ENCODE results near the gene ELL.

GRCh38 chr19:18522124-18522861 lies 423 bp upstream of the ELL start:
- TF ChIP-seq GATA3 (IDR thresholded peaks at IDR 0.05; ENCODE audit: low read depth, low read length) (no peak), GATA2 (IDR thresholded peaks at IDR 0.05; ENCODE audit: low read depth, low read length) (no peak)

Data from SH-SY5Y (cell line).